ENCODE measurements around the gene ASTN1. TPM values are rescaled to one million over a fixed set of nuclear protein-coding genes. Genes with fewer than 3 reads are reported as not detected.

The ASTN1 gene
- total RNA-seq, 6 experiments from 2014 or later: not detected

- no peak overlapping the region for H3K27ac Mint-ChIP-seq
- H3K27me3 Mint-ChIP-seq (ENCODE audit: insufficient read depth): no peaks in the 10 kb centered on the region
Observed at GRCh38 chr1:177023249-177023648, 141.3 kb downstream of the ASTN1 start.

GRCh38 chr1:177021687-177022086 lies 142.8 kb downstream of the ASTN1 start:
- Mint-ChIP-seq H3K36me3 (ENCODE audit: low read depth) (peaks cover 2% of the 10 kb centered on the region; the same call in 1 of the 2 replicates), H3K27ac (no peak overlapping the region), H3K9me3 (peaks cover 49% of the 10 kb centered on the region), H3K4me1 (ENCODE audit: low read depth) (no peaks in the 10 kb centered on the region), H3K4me3 (no peak overlapping the region), H3K27me3 (ENCODE audit: insufficient read depth) (no peaks in the 10 kb centered on the region)
- DNase-seq: no peak
- TF ChIP-seq CTCF (IDR thresholded peaks at IDR 0.05): no peak

More at GRCh38 chr1:177023249-177023648, 141.3 kb downstream of the ASTN1 start:
- Mint-ChIP-seq H3K4me1 (ENCODE audit: low read depth) (no peaks in the 10 kb centered on the region), H3K9me3 (peaks cover 46% of the 10 kb centered on the region), H3K4me3 (no peak overlapping the region), H3K36me3 (ENCODE audit: low read depth) (peaks cover 5% of the 10 kb centered on the region; the same call in 1 of the 2 replicates)
- no peak for DNase-seq
- TF ChIP-seq CTCF (IDR thresholded peaks at IDR 0.05): no peak

- H3K9me3 Mint-ChIP-seq: peaks cover 45% of the 10 kb centered on the region
- no peak overlapping the region for H3K27ac Mint-ChIP-seq
- no peak overlapping the region for H3K4me3 Mint-ChIP-seq
- H3K36me3 Mint-ChIP-seq (ENCODE audit: low read depth): no peaks in the 10 kb centered on the region
- TF ChIP-seq CTCF (IDR thresholded peaks at IDR 0.05): no peak
- DNase-seq: no peak
- no peaks in the 10 kb centered on the region for H3K4me1 Mint-ChIP-seq (ENCODE audit: low read depth)
- H3K27me3 Mint-ChIP-seq (ENCODE audit: insufficient read depth): no peaks in the 10 kb centered on the region
Observed at GRCh38 chr1:177020851-177021589, 143.5 kb downstream of the ASTN1 start.

- TF ChIP-seq CTCF (IDR thresholded peaks at IDR 0.05): no peak
Observed at GRCh38 chr1:177017287-177017852, 147.1 kb downstream of the ASTN1 start.

GRCh38 chr1:177014325-177014724 lies 150.2 kb downstream of the ASTN1 start:
- no peak overlapping the region for H3K4me3 Mint-ChIP-seq
- H3K9me3 Mint-ChIP-seq: peaks cover 28% of the 10 kb centered on the region
- TF ChIP-seq CTCF (IDR thresholded peaks at IDR 0.05): no peak
- H3K27ac Mint-ChIP-seq: no peak overlapping the region
- no peaks in the 10 kb centered on the region; the same call in 1 of the 2 replicates for H3K27me3 Mint-ChIP-seq (ENCODE audit: insufficient read depth)
- DNase-seq: no peak
- no peaks in the 10 kb centered on the region; the same call in 1 of the 2 replicates for H3K36me3 Mint-ChIP-seq (ENCODE audit: low read depth)
- no peaks in the 10 kb centered on the region for H3K4me1 Mint-ChIP-seq (ENCODE audit: low read depth)

More at GRCh38 chr1:177017287-177017852, 147.1 kb downstream of the ASTN1 start:
- peaks cover 45% of the 10 kb centered on the region for H3K9me3 Mint-ChIP-seq
- H3K4me3 Mint-ChIP-seq: no peak overlapping the region
- H3K27ac Mint-ChIP-seq: no peak overlapping the region
- no peaks in the 10 kb centered on the region; the same call in 1 of the 2 replicates for H3K36me3 Mint-ChIP-seq (ENCODE audit: low read depth)
- DNase-seq: no peak
- no peaks in the 10 kb centered on the region for H3K4me1 Mint-ChIP-seq (ENCODE audit: low read depth)
- no peaks in the 10 kb centered on the region for H3K27me3 Mint-ChIP-seq (ENCODE audit: insufficient read depth)

All from HFFc6 (cell line).